ENCODE data around the gene ETV6. TPM values are rescaled to one million over a fixed set of nuclear protein-coding genes. Genes with fewer than 3 reads are reported as not detected.

The ETV6 gene
- total and polyA plus RNA-seq, 12 donors, result 2.7 to 33.5 (median 15.2) TPM

DNA sequence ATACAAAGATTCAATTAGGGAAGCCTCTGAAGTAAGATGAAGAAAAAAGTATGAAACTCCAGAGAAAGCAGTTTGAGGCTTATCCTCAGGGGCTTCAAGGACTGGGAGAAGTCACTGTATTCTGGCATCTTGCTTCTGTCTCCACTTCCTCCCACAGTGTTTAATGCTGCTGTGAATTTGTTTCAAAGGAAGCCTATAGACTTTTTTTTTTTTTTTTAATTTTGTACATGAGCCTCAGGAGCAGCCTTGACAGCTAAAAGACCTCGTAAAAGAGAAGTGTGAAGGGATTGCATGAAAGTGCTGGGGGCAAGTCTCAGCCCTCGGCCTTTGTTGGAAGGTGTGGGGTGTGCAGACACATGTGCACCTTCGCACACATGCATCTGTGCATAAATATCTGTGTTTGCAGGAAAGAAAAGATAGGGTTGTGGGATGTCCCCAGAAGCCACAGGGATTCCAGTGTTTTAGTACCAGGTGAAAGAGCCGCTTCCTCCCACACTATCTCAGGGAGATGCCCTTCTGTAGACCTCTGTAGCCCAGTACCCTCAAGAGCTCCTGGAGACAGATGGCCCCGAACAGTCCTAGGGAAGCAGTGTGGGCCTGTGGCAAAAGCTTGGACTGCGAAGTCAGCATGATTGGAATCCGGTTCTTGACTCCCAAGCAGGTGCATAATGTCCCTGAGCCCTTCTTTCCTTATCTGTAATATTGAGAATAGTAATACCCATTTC is 227.8 kb downstream of the ETV6 start:
- peak in 4 of 8 donors; percentile 7 to 59 (median 25) for ATAC-seq
- Histone ChIP-seq H3K4me3 (no peak overlapping the region), H3K36me3 (peaks cover 0 to 18% (median 0%) of the 10 kb centered on the region in 9 donors), H3K9me3 (no peaks in the 10 kb centered on the region), H3K27ac (peak overlapping the region in 2 of 10 donors; percentile 55 to 58), H3K27me3 (no peaks in the 10 kb centered on the region), H3K4me1 (peaks cover 7 to 65% (median 47%) of the 10 kb centered on the region in 9 donors)
- intact Hi-C loops (cut with DNase I), result loop anchor here in 3 of 10 donors (5.0 kb wide), 2 partner anchors 225 to 230 kb away; partner anchors contain the start of gene ETV6 (in 2 of the 3)
- DNase-seq, result no peak
- TF ChIP-seq, protein P1, sequence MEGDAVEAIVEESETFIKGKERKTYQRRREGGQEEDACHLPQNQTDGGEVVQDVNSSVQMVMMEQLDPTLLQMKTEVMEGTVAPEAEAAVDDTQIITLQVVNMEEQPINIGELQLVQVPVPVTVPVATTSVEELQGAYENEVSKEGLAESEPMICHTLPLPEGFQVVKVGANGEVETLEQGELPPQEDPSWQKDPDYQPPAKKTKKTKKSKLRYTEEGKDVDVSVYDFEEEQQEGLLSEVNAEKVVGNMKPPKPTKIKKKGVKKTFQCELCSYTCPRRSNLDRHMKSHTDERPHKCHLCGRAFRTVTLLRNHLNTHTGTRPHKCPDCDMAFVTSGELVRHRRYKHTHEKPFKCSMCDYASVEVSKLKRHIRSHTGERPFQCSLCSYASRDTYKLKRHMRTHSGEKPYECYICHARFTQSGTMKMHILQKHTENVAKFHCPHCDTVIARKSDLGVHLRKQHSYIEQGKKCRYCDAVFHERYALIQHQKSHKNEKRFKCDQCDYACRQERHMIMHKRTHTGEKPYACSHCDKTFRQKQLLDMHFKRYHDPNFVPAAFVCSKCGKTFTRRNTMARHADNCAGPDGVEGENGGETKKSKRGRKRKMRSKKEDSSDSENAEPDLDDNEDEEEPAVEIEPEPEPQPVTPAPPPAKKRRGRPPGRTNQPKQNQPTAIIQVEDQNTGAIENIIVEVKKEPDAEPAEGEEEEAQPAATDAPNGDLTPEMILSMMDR (IDR thresholded peaks at IDR 0.05), result no peak
- WGBS, 2 donors, result 95 to 96% methylated on average over 7 of the region's 7 CpGs

DNA sequence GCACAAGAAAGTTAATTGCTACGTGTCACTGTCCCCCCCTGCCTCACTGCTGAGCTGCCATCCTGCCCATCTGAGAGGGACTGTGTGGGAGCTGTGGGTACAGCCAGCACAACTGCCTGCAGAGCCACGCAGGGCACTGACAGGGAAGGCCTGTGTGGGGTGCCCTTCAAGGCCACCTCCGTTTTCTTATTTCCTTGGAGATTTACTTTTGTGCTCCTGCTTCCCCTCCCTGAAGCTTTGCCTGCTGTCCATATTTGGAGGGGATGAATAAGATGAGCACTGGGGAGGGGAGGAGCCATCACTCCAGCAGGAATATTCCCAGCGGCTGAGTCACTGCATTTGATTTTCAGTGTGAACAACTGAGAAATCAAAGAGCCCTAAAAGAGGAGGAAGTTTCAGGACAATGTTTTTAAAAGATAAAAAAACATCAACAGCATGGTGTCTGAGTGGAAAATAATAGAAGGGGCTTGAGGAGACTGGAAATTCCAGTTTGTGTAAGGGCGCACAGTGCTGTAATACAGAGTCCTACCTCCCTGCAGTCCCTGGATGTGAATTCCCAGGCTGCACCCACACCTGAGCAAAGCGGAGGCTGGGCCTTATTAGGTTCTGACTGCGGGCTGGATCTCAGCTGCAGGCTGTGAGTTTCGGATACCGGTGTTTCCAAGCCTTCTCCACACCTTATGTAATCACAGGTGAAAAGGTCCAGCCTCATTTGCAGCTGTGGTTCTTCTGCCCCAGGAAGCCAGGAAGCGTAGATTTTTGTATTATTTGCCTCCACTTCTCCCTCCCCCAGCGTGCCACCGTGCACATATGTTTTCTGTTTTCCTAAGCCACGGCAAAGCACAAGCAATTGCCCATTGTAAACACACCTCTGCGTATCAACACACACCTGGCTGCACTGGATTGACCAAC is 228.7 kb downstream of the ETV6 start:
- Histone ChIP-seq H3K9me3 (no peaks in the 10 kb centered on the region), H3K27me3 (no peaks in the 10 kb centered on the region), H3K4me1 (peaks cover 7 to 72% (median 52%) of the 10 kb centered on the region in 9 donors), H3K36me3 (peaks cover 0 to 9% (median 0%) of the 10 kb centered on the region in 9 donors), H3K4me3 (no peak overlapping the region), H3K27ac (peak overlapping the region in 5 of 10 donors; percentile 6 to 58 (median 41))
- DNase-seq (peak in 1 of 2 donors; percentile 51), ATAC-seq (peak; percentile 66 to 85 (median 77))
- TF ChIP-seq, protein P1 (IDR thresholded peaks at IDR 0.05), result no peak
- WGBS, 2 donors, result 70 to 77% methylated on average over 14 of the region's 14 CpGs
- intact Hi-C loops (cut with DNase I), result loop anchor here in 3 of 10 donors (5.0 kb wide), 2 partner anchors 226 to 231 kb away; partner anchors contain the start of gene ETV6 (in 2 of the 3)

DNA sequence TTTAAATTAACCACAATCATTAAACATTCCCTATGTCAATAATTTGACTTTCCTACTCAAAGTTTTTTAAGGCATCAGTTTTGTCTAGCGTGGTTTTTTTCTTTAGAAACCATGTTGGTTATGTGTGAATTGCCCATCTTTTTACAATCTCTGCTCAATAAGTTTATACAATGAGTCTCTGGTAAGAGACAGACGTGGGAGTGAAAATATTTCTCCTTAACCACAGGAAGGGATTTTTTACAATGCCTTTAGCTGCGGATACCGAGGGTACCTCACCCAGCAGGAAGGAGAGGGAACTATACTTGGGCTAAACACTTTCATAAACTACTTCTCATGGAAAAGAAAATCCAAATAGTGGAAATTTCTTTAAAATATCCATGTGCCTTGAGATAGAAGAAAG is 229.8 kb downstream of the ETV6 start:
- intact Hi-C loops (cut with DNase I), result loop anchor here in 3 of 10 donors (5.0 kb wide), 2 partner anchors 227 to 232 kb away; partner anchors contain the start of gene ETV6 (in 2 of the 3)
- no peak overlapping the region for H3K4me3 ChIP-seq
- ATAC-seq (no peak), DNase-seq (no peak)
- peaks cover 0 to 2% (median 0%) of the 10 kb centered on the region in 9 donors for H3K36me3 ChIP-seq
- peak overlapping the region in 3 of 10 donors; percentile 18 to 61 (median 58) for H3K27ac ChIP-seq
- H3K27me3 ChIP-seq, result no peaks in the 10 kb centered on the region
- peaks cover 7 to 83% (median 57%) of the 10 kb centered on the region in 9 donors for H3K4me1 ChIP-seq
- TF ChIP-seq, protein P1 (IDR thresholded peaks at IDR 0.05), result no peak
- H3K9me3 ChIP-seq, result no peaks in the 10 kb centered on the region
- 61 to 79% methylated on average over 4 of the region's 4 CpGs for WGBS, 2 donors

DNA sequence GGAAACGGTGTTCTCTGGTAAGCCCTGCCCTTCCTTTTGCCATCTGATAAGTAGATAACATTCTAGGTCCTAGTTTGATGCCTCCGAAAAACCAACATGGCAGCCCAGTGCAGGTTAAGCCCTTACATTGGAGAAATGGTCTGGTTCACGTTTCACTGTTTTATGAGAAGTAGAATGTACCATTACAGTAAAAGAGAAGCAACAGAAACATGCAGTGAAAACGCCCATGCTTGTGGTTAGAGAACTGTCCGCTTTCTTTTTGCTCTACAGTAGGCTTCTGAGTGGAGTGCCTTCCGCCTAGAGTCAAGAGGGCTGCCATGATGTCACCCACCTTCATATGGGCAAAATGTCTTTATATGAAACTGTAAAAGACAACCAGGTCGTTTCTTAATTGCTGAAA is 230.9 kb downstream of the ETV6 start:
- Histone ChIP-seq H3K36me3 (peaks cover 0 to 13% (median 0%) of the 10 kb centered on the region in 9 donors), H3K27ac (peak overlapping the region in 2 of 10 donors; percentile 46 to 61), H3K4me3 (no peak overlapping the region), H3K27me3 (no peaks in the 10 kb centered on the region), H3K9me3 (no peaks in the 10 kb centered on the region), H3K4me1 (peaks cover 13 to 89% (median 59%) of the 10 kb centered on the region in 9 donors)
- DNase-seq, result no peak
- intact Hi-C loops (cut with DNase I), result loop anchor here in 3 of 10 donors (10.0 kb wide), 3 partner anchors 56 to 236 kb away; partner anchors contain the start of gene ETV6 (in 1 of the 3)
- WGBS, 2 donors, result 89 to 92% methylated on average over 7 of the region's 7 CpGs
- TF ChIP-seq, protein P1 (IDR thresholded peaks at IDR 0.05), result no peak
- ATAC-seq, result no peak
